ENCODE data around the gene SUMF1.

DNA sequence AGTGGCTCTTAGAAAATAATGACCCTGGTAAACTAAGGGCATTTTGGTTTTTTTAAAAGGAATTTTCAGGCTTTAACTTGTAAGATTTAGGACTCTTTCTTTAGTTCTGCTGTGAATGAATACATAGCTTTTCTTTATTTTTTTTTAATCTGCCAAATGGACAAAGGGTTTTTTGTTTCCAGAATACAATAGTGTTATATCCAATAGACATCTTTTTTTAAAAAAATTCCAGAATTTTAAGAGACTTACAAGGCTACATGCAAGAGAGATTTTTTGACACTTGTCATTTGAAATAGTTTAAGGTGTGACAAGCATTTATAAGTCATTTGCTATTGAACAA lies 125.8 kb downstream of the SUMF1 start:
- TF ChIP-seq GABPA (IDR thresholded peaks at IDR 0.05 in 1 of 2, conservative IDR thresholded peaks at IDR 0.05 in 1 of 2) (no peak), YY1 (IDR thresholded peaks at IDR 0.05) (no peak)
- TF ChIP-seq, protein P1, sequence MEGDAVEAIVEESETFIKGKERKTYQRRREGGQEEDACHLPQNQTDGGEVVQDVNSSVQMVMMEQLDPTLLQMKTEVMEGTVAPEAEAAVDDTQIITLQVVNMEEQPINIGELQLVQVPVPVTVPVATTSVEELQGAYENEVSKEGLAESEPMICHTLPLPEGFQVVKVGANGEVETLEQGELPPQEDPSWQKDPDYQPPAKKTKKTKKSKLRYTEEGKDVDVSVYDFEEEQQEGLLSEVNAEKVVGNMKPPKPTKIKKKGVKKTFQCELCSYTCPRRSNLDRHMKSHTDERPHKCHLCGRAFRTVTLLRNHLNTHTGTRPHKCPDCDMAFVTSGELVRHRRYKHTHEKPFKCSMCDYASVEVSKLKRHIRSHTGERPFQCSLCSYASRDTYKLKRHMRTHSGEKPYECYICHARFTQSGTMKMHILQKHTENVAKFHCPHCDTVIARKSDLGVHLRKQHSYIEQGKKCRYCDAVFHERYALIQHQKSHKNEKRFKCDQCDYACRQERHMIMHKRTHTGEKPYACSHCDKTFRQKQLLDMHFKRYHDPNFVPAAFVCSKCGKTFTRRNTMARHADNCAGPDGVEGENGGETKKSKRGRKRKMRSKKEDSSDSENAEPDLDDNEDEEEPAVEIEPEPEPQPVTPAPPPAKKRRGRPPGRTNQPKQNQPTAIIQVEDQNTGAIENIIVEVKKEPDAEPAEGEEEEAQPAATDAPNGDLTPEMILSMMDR (IDR thresholded peaks at IDR 0.05; ENCODE audit: low read depth, low read length, missing input control), result no peak
- TF ChIP-seq, protein P2, sequence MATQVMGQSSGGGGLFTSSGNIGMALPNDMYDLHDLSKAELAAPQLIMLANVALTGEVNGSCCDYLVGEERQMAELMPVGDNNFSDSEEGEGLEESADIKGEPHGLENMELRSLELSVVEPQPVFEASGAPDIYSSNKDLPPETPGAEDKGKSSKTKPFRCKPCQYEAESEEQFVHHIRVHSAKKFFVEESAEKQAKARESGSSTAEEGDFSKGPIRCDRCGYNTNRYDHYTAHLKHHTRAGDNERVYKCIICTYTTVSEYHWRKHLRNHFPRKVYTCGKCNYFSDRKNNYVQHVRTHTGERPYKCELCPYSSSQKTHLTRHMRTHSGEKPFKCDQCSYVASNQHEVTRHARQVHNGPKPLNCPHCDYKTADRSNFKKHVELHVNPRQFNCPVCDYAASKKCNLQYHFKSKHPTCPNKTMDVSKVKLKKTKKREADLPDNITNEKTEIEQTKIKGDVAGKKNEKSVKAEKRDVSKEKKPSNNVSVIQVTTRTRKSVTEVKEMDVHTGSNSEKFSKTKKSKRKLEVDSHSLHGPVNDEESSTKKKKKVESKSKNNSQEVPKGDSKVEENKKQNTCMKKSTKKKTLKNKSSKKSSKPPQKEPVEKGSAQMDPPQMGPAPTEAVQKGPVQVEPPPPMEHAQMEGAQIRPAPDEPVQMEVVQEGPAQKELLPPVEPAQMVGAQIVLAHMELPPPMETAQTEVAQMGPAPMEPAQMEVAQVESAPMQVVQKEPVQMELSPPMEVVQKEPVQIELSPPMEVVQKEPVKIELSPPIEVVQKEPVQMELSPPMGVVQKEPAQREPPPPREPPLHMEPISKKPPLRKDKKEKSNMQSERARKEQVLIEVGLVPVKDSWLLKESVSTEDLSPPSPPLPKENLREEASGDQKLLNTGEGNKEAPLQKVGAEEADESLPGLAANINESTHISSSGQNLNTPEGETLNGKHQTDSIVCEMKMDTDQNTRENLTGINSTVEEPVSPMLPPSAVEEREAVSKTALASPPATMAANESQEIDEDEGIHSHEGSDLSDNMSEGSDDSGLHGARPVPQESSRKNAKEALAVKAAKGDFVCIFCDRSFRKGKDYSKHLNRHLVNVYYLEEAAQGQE (IDR thresholded peaks at IDR 0.05), result no peak
- TF ChIP-seq, protein P3, sequence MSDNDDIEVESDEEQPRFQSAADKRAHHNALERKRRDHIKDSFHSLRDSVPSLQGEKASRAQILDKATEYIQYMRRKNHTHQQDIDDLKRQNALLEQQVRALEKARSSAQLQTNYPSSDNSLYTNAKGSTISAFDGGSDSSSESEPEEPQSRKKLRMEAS (IDR thresholded peaks at IDR 0.05), result no peak
